Hypothalamus (tissue), 51 donors: ENCODE results near the gene AMDHD2.
"Not testable (repeated sequence)": the region's sequence is repeated elsewhere in the genome, so short reads cannot be mapped to it uniquely, and the experiment has no call there.

Experiments
- DNase-seq, 51 donors: peaks; one replicate each; lab custom pipeline; 2025; lab: John Stamatoyannopoulos, UW

AMDHD2 gene

GRCh38 chr16:2557150-2557549, 37.0 kb downstream of the AMDHD2 start:
- DNase-seq = not testable (repeated sequence)

- DNase-seq = not testable (repeated sequence)
Measured at GRCh38 chr16:2560131-2560797, 40.1 kb downstream of the AMDHD2 start.

- DNase-seq = not testable (repeated sequence)
Measured at GRCh38 chr16:2560798-2561133, 40.6 kb downstream of the AMDHD2 start.

DNA sequence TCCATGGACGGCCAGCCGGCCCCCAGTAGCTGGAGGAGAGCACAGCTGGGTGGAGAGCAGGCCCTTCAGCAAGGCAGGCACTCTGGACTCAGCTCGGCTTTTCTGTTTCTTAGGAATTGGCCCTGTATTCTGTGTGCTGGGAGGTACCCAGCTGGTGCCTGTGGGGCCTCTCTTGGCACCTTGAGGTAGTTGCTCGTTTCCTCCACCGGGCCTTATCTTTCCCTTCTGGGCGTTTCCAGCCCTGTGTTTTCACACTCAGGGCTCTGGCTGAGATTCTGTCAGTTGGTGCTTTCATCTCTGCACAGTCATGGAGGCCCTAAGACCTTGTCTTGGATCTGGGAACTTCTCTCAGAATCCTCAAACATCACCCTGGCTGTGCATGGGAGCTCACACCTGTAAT, 47.3 kb downstream of the AMDHD2 start:
- DNase-seq = not testable (repeated sequence)

GRCh38 chr16:2568573-2568972, 48.4 kb downstream of the AMDHD2 start:
- DNase-seq = not testable (repeated sequence)

DNA sequence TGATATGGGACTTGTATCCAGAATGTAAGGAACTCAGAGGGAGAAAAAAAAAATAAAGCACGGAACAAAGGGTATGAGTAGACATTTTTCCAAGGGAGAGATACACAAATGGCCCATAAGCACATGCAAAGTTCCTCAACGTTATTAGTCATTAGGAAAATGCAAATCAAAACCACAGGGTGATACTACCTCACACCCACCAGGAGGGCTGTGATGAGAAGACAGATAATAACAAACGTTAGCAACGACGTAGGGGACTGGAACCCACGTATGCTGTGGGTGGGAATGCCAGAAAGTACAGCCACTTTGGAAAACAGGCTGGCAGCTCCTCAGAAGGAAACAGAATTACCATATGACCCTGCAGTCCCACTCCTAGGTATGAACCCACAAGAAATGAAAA, 52.5 kb downstream of the AMDHD2 start:
- not testable (repeated sequence) for DNase-seq

GRCh38 chr16:2575839-2576238, 55.7 kb downstream of the AMDHD2 start:
- not testable (repeated sequence) for DNase-seq

GRCh38 chr16:2577044-2577443, 56.9 kb downstream of the AMDHD2 start:
- not testable (repeated sequence) for DNase-seq

- not testable (repeated sequence) for DNase-seq
Measured at GRCh38 chr16:2578905-2579304, 58.7 kb downstream of the AMDHD2 start.

GRCh38 chr16:2580143-2580542, 60.0 kb downstream of the AMDHD2 start:
- DNase-seq = not testable (repeated sequence)

GRCh38 chr16:2580818-2581217, 60.6 kb downstream of the AMDHD2 start:
- DNase-seq = not testable (repeated sequence)
